Liver (tissue), 3 donors: ENCODE data around the gene GATB.

Experiments
- CTCF ChIP-seq: fragments of 150-350 bp; IDR thresholded peaks from 2 replicates; pipeline ENCODE4 v1.5.1; 2017; ENCODE audit warnings: improper control_type of control experiment, low read depth, low read length; ENCODE audit not compliant: missing input control
- EGR1 ChIP-seq, 2 donors: IDR thresholded peaks; 2 replicates each; pipeline ENCODE4 v1.6.1; 2016 to 2018; ENCODE audit warnings: antibody characterized with exemption in 2 of 2, low read depth in 2 of 2
- JUND ChIP-seq, 2 donors: IDR thresholded peaks; 2 replicates each; pipeline ENCODE4 v1.6.1; 2016; ENCODE audit warnings: antibody characterized with exemption in 2 of 2
- RAD21 ChIP-seq, 2 donors: IDR thresholded peaks; 2 replicates each; pipeline ENCODE4 v1.6.1; 2016; ENCODE audit warnings: antibody characterized with exemption in 2 of 2, mild to moderate bottlenecking in 2 of 2
- REST ChIP-seq: IDR thresholded peaks from 2 replicates; pipeline ENCODE4 v1.6.1; 2016; ENCODE audit warnings: antibody characterized with exemption, mild to moderate bottlenecking
- RXRA ChIP-seq, 2 donors: IDR thresholded peaks; 2 replicates each; pipeline ENCODE4 v1.6.1; 2017 to 2018; ENCODE audit warnings: antibody characterized with exemption in 2 of 2, mild to moderate bottlenecking in 1 of 2
- SP1 ChIP-seq: IDR thresholded peaks from 2 replicates; pipeline ENCODE4 v1.6.1; 2018; ENCODE audit warnings: antibody characterized with exemption, mild to moderate bottlenecking
- YY1 ChIP-seq: IDR thresholded peaks from 2 replicates; pipeline ENCODE4 v1.6.1; 2016; ENCODE audit warnings: antibody characterized with exemption, mild to moderate bottlenecking
- TF ChIP-seq, protein P1 (sequence below): IDR thresholded peaks from 2 replicates; pipeline ENCODE4 v1.6.1; 2016; ENCODE audit warnings: antibody characterized with exemption
- TF ChIP-seq, protein P2 (sequence below): IDR thresholded peaks from 2 replicates; pipeline ENCODE4 v1.6.1; 2016; ENCODE audit warnings: antibody characterized with exemption
- donor health status: healthy.
- donor health status: healthy.

DNA sequence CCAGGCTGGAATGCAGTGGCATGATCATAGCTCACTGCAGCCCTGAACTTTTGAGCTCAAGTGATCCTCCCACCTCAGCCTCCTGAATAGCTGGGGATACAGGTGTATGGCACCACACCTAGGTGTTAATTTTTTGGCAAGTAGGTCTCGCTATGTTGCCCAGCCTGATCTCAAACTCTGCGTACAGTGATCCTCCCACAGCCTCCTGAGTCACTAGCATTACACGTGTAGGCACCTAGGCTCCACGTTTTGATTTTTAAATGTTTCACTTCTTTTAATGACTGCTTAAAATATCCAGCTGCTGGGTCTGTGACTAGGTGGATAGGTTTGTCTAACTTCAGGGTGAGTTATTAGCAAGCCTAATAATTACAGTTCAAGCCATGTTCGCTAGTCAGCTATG, 44.5 kb downstream of the GATB start:
- no peak for TF ChIP-seq CTCF
- no peak for TF ChIP-seq RXRA (IDR thresholded peaks at IDR 0.05)
- no peak for TF ChIP-seq JUND (IDR thresholded peaks at IDR 0.05)
- TF ChIP-seq EGR1 (IDR thresholded peaks at IDR 0.05; ENCODE audit: low read depth in 2 of 2): no peak
- no peak for TF ChIP-seq REST
- TF ChIP-seq YY1: no peak
- TF ChIP-seq RAD21 (IDR thresholded peaks at IDR 0.05): no peak
- TF ChIP-seq, protein P1, sequence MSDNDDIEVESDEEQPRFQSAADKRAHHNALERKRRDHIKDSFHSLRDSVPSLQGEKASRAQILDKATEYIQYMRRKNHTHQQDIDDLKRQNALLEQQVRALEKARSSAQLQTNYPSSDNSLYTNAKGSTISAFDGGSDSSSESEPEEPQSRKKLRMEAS: no peak
- TF ChIP-seq SP1: no peak
- TF ChIP-seq, protein P2, sequence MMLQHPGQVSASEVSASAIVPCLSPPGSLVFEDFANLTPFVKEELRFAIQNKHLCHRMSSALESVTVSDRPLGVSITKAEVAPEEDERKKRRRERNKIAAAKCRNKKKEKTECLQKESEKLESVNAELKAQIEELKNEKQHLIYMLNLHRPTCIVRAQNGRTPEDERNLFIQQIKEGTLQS: no peak
